ENCODE measurements around the gene SYT9.

- TF ChIP-seq CTCF (IDR thresholded peaks at IDR 0.05) = no peak
- no peak for TF ChIP-seq EP300 (IDR thresholded peaks at IDR 0.05)
These were observed 131.7 kb downstream of the SYT9 start for GRCh38 chr11:7383406-7383805.

Data from stomach (tissue), 4 donors.